Measurements from ENCODE around the gene LRRC47. TPM values are rescaled to one million over a fixed set of nuclear protein-coding genes. Genes with fewer than 3 reads are reported as not detected.
A peak's percentile ranks its signal among the peaks of the same experiment; 100 is the strongest.

The LRRC47 gene
- total RNA-seq, 2 experiments from 2014 or later = 22.0 to 23.9 TPM

GRCh38 chr1:3789421-3790300 lies 6.6 kb downstream of the LRRC47 start:
- Mint-ChIP-seq H3K36me3 (ENCODE audit: low read depth) (peaks cover 14% of the 10 kb centered on the region), H3K9me3 (no peaks in the 10 kb centered on the region), H3K4me1 (ENCODE audit: low read depth) (peaks cover 35% of the 10 kb centered on the region), H3K27ac (no peak overlapping the region), H3K4me3 (no peak overlapping the region), H3K27me3 (ENCODE audit: low read depth) (no peaks in the 10 kb centered on the region)
- CTCF ChIA-PET = no interaction called here
- intact Hi-C loops (cut with micrococcal nuclease) = no loop called here
- no peak for DNase-seq

GRCh38 chr1:3788756-3789420 lies 7.4 kb downstream of the LRRC47 start:
- H3K36me3 Mint-ChIP-seq (ENCODE audit: low read depth) = peaks cover 18% of the 10 kb centered on the region
- CTCF ChIA-PET = no interaction called here
- no peak overlapping the region for H3K27ac Mint-ChIP-seq
- intact Hi-C loops (cut with micrococcal nuclease) = no loop called here
- H3K27me3 Mint-ChIP-seq (ENCODE audit: low read depth) = no peaks in the 10 kb centered on the region
- H3K4me1 Mint-ChIP-seq (ENCODE audit: low read depth) = peaks cover 32% of the 10 kb centered on the region
- no peak for DNase-seq
- no peak overlapping the region for H3K4me3 Mint-ChIP-seq
- no peaks in the 10 kb centered on the region for H3K9me3 Mint-ChIP-seq

GRCh38 chr1:3787745-3788605 lies 8.3 kb downstream of the LRRC47 start:
- Mint-ChIP-seq H3K9me3 (no peaks in the 10 kb centered on the region), H3K36me3 (ENCODE audit: low read depth) (peaks cover 16% of the 10 kb centered on the region), H3K27ac (no peak overlapping the region), H3K27me3 (ENCODE audit: low read depth) (no peaks in the 10 kb centered on the region), H3K4me3 (no peak overlapping the region), H3K4me1 (ENCODE audit: low read depth) (peaks cover 23% of the 10 kb centered on the region)
- DNase-seq = no peak
- CTCF ChIA-PET = interaction anchor here (1.3 kb wide), 1 partner anchor 14 kb away, joined by 3 read pairs; no protein-coding TSS in a partner anchor
- intact Hi-C loops (cut with micrococcal nuclease) = no loop called here

GRCh38 chr1:3787349-3787715 lies 9.0 kb downstream of the LRRC47 start:
- intact Hi-C loops (cut with micrococcal nuclease) = no loop called here
- Mint-ChIP-seq H3K4me1 (ENCODE audit: low read depth) (peaks cover 17% of the 10 kb centered on the region), H3K27me3 (ENCODE audit: low read depth) (no peaks in the 10 kb centered on the region), H3K9me3 (no peaks in the 10 kb centered on the region), H3K4me3 (no peak overlapping the region), H3K36me3 (ENCODE audit: low read depth) (peaks cover 16% of the 10 kb centered on the region), H3K27ac (no peak overlapping the region)
- peak; percentile 54 for DNase-seq
- CTCF ChIA-PET = interaction anchor here (1.3 kb wide), 1 partner anchor 14 kb away, joined by 3 read pairs; no protein-coding TSS in a partner anchor

- Mint-ChIP-seq H3K27me3 (ENCODE audit: low read depth) (no peaks in the 10 kb centered on the region), H3K4me1 (ENCODE audit: low read depth) (peaks cover 12% of the 10 kb centered on the region), H3K27ac (no peak overlapping the region), H3K36me3 (ENCODE audit: low read depth) (peaks cover 18% of the 10 kb centered on the region), H3K4me3 (no peak overlapping the region), H3K9me3 (no peaks in the 10 kb centered on the region)
- intact Hi-C loops (cut with micrococcal nuclease) = no loop called here
- CTCF ChIA-PET = interaction anchor here (0.6 to 1.3 kb wide), 2 partner anchors 8 to 15 kb away, joined by 3 read pairs; no protein-coding TSS in a partner anchor
- DNase-seq = no peak
These were observed 9.6 kb downstream of the LRRC47 start for GRCh38 chr1:3786468-3787348.

- intact Hi-C loops (cut with micrococcal nuclease) = no loop called here
- Mint-ChIP-seq H3K27ac (no peak overlapping the region), H3K4me3 (no peak overlapping the region), H3K27me3 (ENCODE audit: low read depth) (no peaks in the 10 kb centered on the region), H3K36me3 (ENCODE audit: low read depth) (peaks cover 23% of the 10 kb centered on the region), H3K9me3 (no peaks in the 10 kb centered on the region), H3K4me1 (ENCODE audit: low read depth) (peaks cover 10% of the 10 kb centered on the region)
- CTCF ChIA-PET = no interaction called here
- DNase-seq = no peak
These were observed 10.7 kb downstream of the LRRC47 start for GRCh38 chr1:3785456-3786157.

GRCh38 chr1:3785045-3785444 lies 11.3 kb downstream of the LRRC47 start:
- peaks cover 10% of the 10 kb centered on the region for H3K4me1 Mint-ChIP-seq (ENCODE audit: low read depth)
- no peaks in the 10 kb centered on the region for H3K27me3 Mint-ChIP-seq (ENCODE audit: low read depth)
- no peak overlapping the region for H3K27ac Mint-ChIP-seq
- CTCF ChIA-PET = no interaction called here
- peaks cover 28% of the 10 kb centered on the region for H3K36me3 Mint-ChIP-seq (ENCODE audit: low read depth)
- no peaks in the 10 kb centered on the region for H3K9me3 Mint-ChIP-seq
- DNase-seq = no peak
- intact Hi-C loops (cut with micrococcal nuclease) = no loop called here
- no peak overlapping the region for H3K4me3 Mint-ChIP-seq

- peaks cover 10% of the 10 kb centered on the region for H3K4me1 Mint-ChIP-seq (ENCODE audit: low read depth)
- intact Hi-C loops (cut with micrococcal nuclease) = no loop called here
- no peak for DNase-seq
- CTCF ChIA-PET = interaction anchor here (0.7 kb wide), 1 partner anchor 8 kb away, joined by 3 read pairs; no protein-coding TSS in a partner anchor
- H3K4me3 Mint-ChIP-seq = no peak overlapping the region
- peaks cover 33% of the 10 kb centered on the region for H3K36me3 Mint-ChIP-seq (ENCODE audit: low read depth)
- H3K27ac Mint-ChIP-seq = no peak overlapping the region
- H3K27me3 Mint-ChIP-seq (ENCODE audit: low read depth) = no peaks in the 10 kb centered on the region
- H3K9me3 Mint-ChIP-seq = no peaks in the 10 kb centered on the region
These were observed 12.4 kb downstream of the LRRC47 start for GRCh38 chr1:3783651-3784474.

GRCh38 chr1:3780901-3781300 lies 15.4 kb downstream of the LRRC47 start:
- Mint-ChIP-seq H3K27ac (no peak overlapping the region), H3K4me3 (no peak overlapping the region), H3K9me3 (no peaks in the 10 kb centered on the region), H3K27me3 (ENCODE audit: low read depth) (no peaks in the 10 kb centered on the region), H3K4me1 (ENCODE audit: low read depth) (no peaks in the 10 kb centered on the region), H3K36me3 (ENCODE audit: low read depth) (peaks cover 27% of the 10 kb centered on the region)
- CTCF ChIA-PET = no interaction called here
- DNase-seq = no peak
- intact Hi-C loops (cut with micrococcal nuclease) = no loop called here

GRCh38 chr1:3779912-3780416 lies 16.3 kb downstream of the LRRC47 start:
- Mint-ChIP-seq H3K27ac (no peak overlapping the region), H3K4me1 (ENCODE audit: low read depth) (no peaks in the 10 kb centered on the region), H3K9me3 (no peaks in the 10 kb centered on the region), H3K4me3 (no peak overlapping the region), H3K27me3 (ENCODE audit: low read depth) (no peaks in the 10 kb centered on the region), H3K36me3 (ENCODE audit: low read depth) (peaks cover 20% of the 10 kb centered on the region)
- intact Hi-C loops (cut with micrococcal nuclease) = no loop called here
- DNase-seq = no peak
- CTCF ChIA-PET = no interaction called here
